DMS 273 (cell line): ENCODE data around the gene CYP24A1.

Experiments used
- DNase-seq: peaks from one replicate; lab custom pipeline; 2025; ENCODE audit not compliant: unreplicated experiment; lab: John Stamatoyannopoulos, UW

Gene CYP24A1

DNA sequence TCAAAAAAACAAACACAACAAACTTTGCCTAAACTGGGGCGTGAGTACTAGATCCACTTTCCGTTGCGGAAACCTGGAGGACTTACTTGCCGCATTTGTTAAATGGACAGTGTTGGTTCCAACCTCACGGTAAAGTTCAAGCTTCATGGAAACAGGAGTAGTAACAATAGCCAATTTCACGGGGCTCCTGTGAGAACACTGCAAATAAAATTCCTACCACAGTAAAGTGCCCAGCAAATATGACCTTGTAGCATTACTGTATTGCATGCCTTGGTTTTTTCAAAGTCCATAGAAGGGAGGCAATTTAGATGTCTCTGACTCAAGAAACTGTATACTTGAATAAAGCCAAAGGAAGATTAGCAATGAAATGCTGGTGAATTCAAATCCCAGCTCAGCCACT, 3.6 kb upstream of the CYP24A1 start:
- no peak for DNase-seq

DNA sequence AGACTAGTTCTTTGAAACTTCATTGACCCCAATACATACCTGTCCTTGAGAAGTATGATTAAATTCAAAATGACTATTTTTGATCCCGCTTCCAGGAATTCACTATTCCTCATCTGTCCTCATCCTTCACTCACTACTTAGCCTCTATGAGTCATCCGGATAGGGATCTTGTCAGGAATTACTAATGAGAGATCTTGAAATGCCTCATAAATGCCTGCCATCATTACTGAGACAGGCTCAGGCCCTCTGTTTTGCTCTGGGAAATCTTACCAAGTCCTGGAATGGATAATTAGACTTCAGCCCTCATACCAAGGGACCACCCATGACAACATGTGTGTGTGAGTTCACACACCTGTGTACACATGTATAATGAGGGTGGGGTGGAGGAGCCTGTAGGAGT, 2.8 kb upstream of the CYP24A1 start:
- no peak for DNase-seq

- no peak for DNase-seq
Observed at GRCh38 chr20:54174457-54175175, 830 bp upstream of the CYP24A1 start.

DNA sequence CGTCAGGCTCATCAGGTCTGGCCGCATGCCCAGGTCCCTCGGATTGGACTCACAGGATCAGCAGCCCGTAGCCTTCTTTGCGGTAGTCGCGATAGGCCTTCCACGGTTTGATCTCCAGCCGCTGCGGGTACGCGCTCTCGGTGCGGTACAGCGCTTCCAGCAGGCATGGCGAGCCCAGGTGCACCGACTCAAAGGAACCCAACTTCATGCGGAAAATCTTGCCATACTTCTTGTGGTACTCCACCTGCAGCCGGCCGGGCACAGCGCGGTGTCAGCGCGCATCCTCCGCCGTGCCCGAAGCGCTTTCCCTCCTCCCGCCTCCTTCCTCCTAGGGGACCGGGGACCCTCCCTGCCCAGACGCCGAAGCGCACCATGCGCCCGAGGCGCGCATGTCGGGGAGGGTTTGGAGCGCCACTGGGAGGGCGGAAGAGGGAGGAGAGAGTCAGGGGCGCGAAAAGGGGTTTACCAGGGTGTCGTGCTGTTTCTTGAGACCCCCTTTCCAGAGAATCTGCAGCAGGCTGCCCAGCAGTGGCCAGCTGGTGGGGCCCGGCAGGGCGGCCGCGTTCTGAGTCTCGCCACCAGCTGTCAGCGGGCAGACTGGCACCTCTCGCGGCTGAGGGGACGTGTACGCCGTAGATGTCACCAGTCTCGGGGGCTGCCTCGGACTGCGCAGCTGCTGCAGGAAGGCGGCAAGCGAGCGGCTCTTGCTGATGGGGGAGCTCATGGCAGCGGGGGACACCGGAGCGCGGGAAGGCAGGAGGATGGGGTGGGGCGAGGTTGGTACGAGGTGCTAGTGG, 732 bp downstream of the CYP24A1 start:
- peak; percentile 71 for DNase-seq

DNA sequence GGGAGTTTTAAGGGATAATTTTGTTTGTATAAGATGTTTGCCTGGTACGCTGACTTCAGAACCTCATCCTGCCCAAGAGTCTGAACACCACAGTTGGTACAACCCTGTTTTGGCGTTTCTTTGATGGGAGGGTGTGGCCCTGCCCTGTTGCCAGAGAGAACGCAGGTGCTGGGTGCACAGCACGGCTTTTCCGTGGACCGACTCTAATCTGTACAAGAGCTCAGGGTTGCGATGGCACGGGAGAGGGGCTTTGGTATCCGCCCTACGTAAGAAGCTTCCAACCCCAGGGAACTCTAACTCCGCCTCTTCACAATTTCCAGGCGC, 1.3 kb downstream of the CYP24A1 start:
- DNase-seq, result no peak

DNA sequence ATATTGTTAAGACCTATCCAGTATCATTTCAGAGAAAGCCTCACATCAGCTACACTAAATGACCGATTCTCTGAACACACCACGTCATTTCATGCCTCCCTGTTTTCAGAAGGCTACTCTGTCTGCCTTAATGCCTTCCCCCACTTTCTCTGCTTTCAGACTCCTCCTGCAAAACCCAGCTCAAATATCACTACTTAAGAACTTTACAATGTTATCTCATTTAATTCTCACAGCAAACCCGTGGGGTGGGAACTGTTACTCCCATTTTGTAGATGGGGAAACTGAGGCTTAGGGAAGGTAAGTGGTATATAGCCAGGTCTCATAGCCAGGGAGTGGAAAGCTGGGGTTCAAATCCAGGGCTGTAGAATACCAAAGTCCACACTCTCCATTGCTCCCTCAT, 2.8 kb downstream of the CYP24A1 start:
- no peak for DNase-seq

DNA sequence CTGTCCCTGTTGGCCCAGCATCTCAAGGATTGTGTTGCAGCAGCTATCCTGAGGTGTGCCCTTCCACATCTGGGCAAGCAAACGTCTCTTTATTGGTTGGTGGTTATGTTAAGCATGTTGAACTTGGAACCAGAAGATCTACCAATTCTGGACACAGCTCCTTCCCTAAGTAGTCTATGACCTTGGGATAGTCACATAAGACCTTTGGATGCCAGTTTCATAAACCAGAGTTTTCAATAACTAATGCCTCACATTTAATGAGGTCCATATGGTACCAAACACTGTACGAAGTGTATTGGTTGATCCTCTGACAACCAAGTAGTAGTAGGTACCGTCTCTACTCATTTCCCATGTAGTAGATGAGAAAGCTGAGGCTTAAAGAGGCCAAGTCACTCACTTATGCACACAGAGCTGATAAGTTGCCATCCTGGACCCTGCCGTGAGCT, 3.7 kb downstream of the CYP24A1 start:
- no peak for DNase-seq

DNA sequence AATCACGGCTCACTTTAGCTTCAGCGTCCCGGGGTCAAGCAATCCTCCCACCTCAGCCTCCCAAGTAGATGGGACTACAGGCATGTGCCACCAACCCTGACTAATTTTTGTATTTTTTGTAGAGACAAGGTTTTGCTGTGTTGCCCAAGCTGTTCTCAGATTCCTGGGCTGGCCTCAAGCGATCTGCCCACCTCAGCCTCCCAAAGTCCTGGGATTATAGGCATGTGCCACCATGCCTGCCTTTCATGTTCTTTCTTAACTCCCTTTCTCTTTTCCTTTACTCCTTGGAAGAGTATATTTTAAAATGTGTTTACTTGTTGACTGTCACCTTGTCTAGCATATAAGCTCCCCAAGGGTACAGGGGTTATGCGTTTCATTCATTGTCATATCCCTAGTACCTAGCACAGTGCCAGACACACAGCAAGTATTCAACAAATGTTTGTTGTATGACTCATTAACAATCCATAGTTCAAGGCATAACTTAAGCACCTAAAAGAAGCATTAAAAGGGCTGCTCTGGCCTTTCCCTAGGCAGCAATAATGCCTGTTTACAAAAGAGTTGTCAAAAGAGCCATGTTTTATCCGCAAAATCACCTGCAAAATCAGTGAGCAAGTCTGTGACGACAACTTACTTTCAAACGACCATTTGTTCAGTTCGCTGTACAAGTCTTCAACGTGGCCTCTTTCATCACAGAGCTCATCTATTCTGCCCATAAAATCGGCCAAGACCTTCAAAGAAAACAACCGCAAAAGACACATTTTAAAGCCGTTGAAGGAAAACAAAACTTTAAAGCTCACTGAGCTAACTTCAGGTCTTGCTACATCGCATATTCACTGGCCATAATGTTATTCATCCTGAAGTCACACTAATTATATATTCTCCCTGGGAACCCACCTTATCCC, 4.6 kb downstream of the CYP24A1 start:
- DNase-seq, result no peak

GRCh38 chr20:54167909-54168872, 5.6 kb downstream of the CYP24A1 start:
- DNase-seq, result peak; percentile 18

- DNase-seq, result no peak
Observed at GRCh38 chr20:54166987-54167662, 6.7 kb downstream of the CYP24A1 start.

- DNase-seq, result no peak
Observed at GRCh38 chr20:54165803-54166202, 8.0 kb downstream of the CYP24A1 start.

GRCh38 chr20:54165014-54165413, 8.8 kb downstream of the CYP24A1 start:
- DNase-seq, result no peak

GRCh38 chr20:54163402-54163801, 10.4 kb downstream of the CYP24A1 start:
- no peak for DNase-seq

GRCh38 chr20:54162378-54163009, 11.3 kb downstream of the CYP24A1 start:
- no peak for DNase-seq

GRCh38 chr20:54161821-54162149, 12.0 kb downstream of the CYP24A1 start:
- DNase-seq, result no peak

- DNase-seq, result no peak
Observed at GRCh38 chr20:54161008-54161820, 12.6 kb downstream of the CYP24A1 start.

DNA sequence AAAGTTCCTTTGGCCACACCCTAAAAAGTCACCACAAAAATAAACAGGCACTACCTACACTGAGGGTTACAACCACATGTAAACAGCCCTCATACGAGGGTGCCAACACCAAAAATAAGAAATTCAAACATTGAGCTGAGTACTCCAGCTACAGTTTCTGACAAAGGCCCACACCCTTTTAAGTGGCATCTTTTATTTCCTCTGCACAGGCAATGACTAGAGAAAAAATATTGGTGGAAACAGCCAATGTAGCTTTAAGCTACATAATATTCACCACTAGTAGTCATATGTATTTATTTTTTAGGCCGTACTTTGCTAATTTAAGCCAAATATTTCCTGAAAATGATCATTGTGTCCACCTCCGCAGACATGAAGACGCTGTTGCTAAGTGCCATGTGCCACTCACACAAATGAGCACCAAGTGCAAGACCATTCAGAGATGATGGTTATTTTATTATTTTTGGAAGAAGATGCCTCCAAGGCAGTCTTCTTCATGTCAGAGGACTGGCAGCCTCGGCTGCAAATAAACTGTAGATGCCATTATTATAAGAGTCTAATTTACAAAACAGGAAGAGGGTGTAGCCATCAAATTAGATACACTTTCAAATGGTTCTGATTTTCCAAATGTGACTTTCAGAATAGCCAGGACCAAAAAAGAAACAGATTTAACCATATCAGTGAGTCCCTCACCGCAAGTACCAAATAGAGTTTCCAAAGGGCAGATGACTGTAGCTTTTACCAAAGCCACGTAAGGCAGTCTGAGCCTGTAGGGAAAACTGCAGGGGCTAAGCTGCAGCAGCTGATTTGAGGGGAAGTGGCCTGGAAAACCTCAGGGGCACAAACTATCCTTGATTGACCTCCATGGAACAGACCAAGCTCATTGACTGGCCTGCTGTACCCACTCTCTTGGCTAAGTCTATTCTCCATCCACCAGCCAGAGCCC, 13.4 kb downstream of the CYP24A1 start:
- DNase-seq, result no peak
